ENCODE measurements around the gene RSRC1. TPM values are rescaled to one million over a fixed set of nuclear protein-coding genes. Genes with fewer than 3 reads are reported as not detected.

RSRC1 gene
- total and polyA plus RNA-seq, 2 of the 13 experiments (the other 11 are each of a cell fraction or from before 2014, with no cell fraction given): 4.9 to 63.0 TPM

GRCh38 chr3:158097593-158098308 lies 12.1 kb upstream of the RSRC1 start (continued):
- TF ChIP-seq ZBTB4 (CRISPR knock-in tag; IDR thresholded peaks at IDR 0.05; ENCODE audit: borderline replicate concordance) (peak; percentile 88; the same call in 1 of the 2 replicates), TSC22D2 (CRISPR knock-in tag; IDR thresholded peaks at IDR 0.05; ENCODE audit: borderline replicate concordance) (0 out of 2 replicates have a peak, but pooled peaks have one; percentile 90), ZMAT3 (CRISPR knock-in tag; conservative IDR thresholded peaks at IDR 0.05) (peak; percentile 97), ZNF777 (CRISPR knock-in tag; IDR thresholded peaks at IDR 0.05) (peak; percentile 72), ZNF503 (CRISPR knock-in tag; IDR thresholded peaks at IDR 0.05) (no peak), ZNF547 (CRISPR knock-in tag; IDR thresholded peaks at IDR 0.05) (peak; percentile 98), DPF2 (CRISPR knock-in tag; IDR thresholded peaks at IDR 0.05; ENCODE audit: borderline replicate concordance, low read depth) (no peak), MBNL3 (CRISPR knock-in tag; conservative IDR thresholded peaks at IDR 0.05) (no peak), ZNF619 (CRISPR knock-in tag; IDR thresholded peaks at IDR 0.05) (peak; percentile 87), ZNF616 (CRISPR knock-in tag; IDR thresholded peaks at IDR 0.05; ENCODE audit: low read depth) (peak; percentile 94), PPARG (CRISPR knock-in tag; conservative IDR thresholded peaks at IDR 0.05) (peak; percentile 68; the same call in 1 of the 2 replicates), TFDP1 (CRISPR knock-in tag; IDR thresholded peaks at IDR 0.05; ENCODE audit: borderline replicate concordance) (peak; percentile 85; the same call in 1 of the 2 replicates), ZMAT5 (CRISPR knock-in tag; IDR thresholded peaks at IDR 0.05; ENCODE audit: borderline replicate concordance, low read depth) (no peak)

Measured in HepG2 (cell line).